PC-3 (cell line): Measurements from ENCODE around the gene FAM53C. TPM values are rescaled to one million over a fixed set of nuclear protein-coding genes. Genes with fewer than 3 reads are reported as not detected.

Source experiments
- ATAC-seq: fragments of 200-7000 bp; cut with Tn5 transposase; 2 replicates; pipeline ENCODE4 v1.9.1; 2020; ENCODE audit warnings: mild to moderate bottlenecking, moderate library complexity
- BruUV-seq: library from RNA; stranded (reverse); fragments of 400-500 nt; replicated peaks from 2 replicates; lab custom pipeline; 2021; lab: Mats Ljungman, UMichigan
- CTCF ChIA-PET: fragments of 300-600 bp; sonication (Branson Sonifier 250); formaldehyde crosslinking; loops from one replicate; lab custom pipeline; 2022; ENCODE audit warnings: antibody characterized with exemption; lab: Charles Lee
- POLR2A ChIA-PET: fragments of 300-600 bp; sonication (Branson Sonifier 250); formaldehyde crosslinking; loops from one replicate; lab custom pipeline; 2022; ENCODE audit warnings: antibody characterized with exemption; ENCODE audit not compliant: unreplicated experiment; lab: Charles Lee
- DNase-seq: peaks from one replicate; pipeline ENCODE4 v3.0.0-alpha.2; 2015
- H2AFZ ChIP-seq: fragments of 300-600 bp; sonication (generic); 2 replicates; pipeline ENCODE4 v1.6.0; 2016; ENCODE audit warnings: antibody characterized with exemption, low read length
- H3F3A ChIP-seq: fragments of 300-600 bp; sonication (generic); one replicate; pipeline ENCODE4 v1.6.0; 2017; ENCODE audit warnings: antibody characterized with exemption, low read length, control low read depth, mild to moderate bottlenecking; ENCODE audit not compliant: unreplicated experiment
- H3K27ac ChIP-seq: fragments of 300-600 bp; sonication (generic); 2 replicates; pipeline ENCODE4 v1.5.1; 2016; ENCODE audit warnings: mild to moderate bottlenecking, low read length
- H3K27me3 ChIP-seq: fragments of 300-600 bp; sonication (generic); 2 replicates; pipeline ENCODE4 v1.6.1; 2016; ENCODE audit warnings: low read length, mixed read lengths
- H3K36me3 ChIP-seq: fragments of 300-600 bp; sonication (generic); 2 replicates; pipeline ENCODE4 v1.6.1; 2016; ENCODE audit warnings: low read depth, mixed run types, low read length, mixed read lengths
- H3K4me1 ChIP-seq: fragments of 300-600 bp; sonication (generic); 2 replicates; pipeline ENCODE4 v1.5.1; 2016; ENCODE audit warnings: low read length; ENCODE audit not compliant: insufficient read depth
- H3K4me2 ChIP-seq: fragments of 300-600 bp; sonication (generic); 2 replicates; pipeline ENCODE4 v1.6.0; 2016; ENCODE audit warnings: low read length
- H3K4me3 ChIP-seq: fragments of 300-600 bp; sonication (generic); 2 replicates; pipeline ENCODE4 v1.5.1; 2016; ENCODE audit warnings: mild to moderate bottlenecking, low read length, mixed read lengths
- H3K79me2 ChIP-seq: fragments of 300-600 bp; sonication (generic); 2 replicates; pipeline ENCODE4 v1.6.1; 2017; ENCODE audit warnings: low read length, mixed read lengths
- H3K9ac ChIP-seq: fragments of 300-600 bp; sonication (generic); 2 replicates; pipeline ENCODE4 v1.6.0; 2016; ENCODE audit warnings: mild to moderate bottlenecking, low read length
- H3K9me2 ChIP-seq: fragments of 300-600 bp; sonication (generic); replicated peaks from 2 replicates; pipeline ENCODE4 v1.6.1; 2016; ENCODE audit warnings: mixed run types, low read length, mixed read lengths
- H3K9me3 ChIP-seq: fragments of 300-600 bp; sonication (generic); 2 replicates; pipeline ENCODE4 v1.6.1; 2016; ENCODE audit warnings: low read length, mixed read lengths
- H4K20me1 ChIP-seq: fragments of 300-600 bp; sonication (generic); 2 replicates; pipeline ENCODE4 v1.6.1; 2016; ENCODE audit warnings: low read length, mixed read lengths
- EZH2 ChIP-seq: fragments of 300-600 bp; sonication (generic); IDR thresholded peaks from one replicate; pipeline ENCODE4 v1.6.1; 2017; ENCODE audit warnings: antibody characterized with exemption, mild to moderate bottlenecking, low read length; ENCODE audit not compliant: unreplicated experiment
- EZH2phosphoT487 ChIP-seq: fragments of 300-600 bp; sonication (generic); IDR thresholded peaks from 2 replicates; pipeline ENCODE4 v1.6.1; 2018; ENCODE audit warnings: mild to moderate bottlenecking, antibody characterized with exemption, low read length, borderline replicate concordance
- intact Hi-C: fragments of 100-400 bp; cut with micrococcal nuclease; formaldehyde crosslinking; loops from 2 replicates; pipeline ENCODE4 v1.9.0; 2023
- total RNA-seq: library from RNA; depleted of rRNA; stranded (reverse); fragments of >200 nt; gene quantifications from 2 replicates; pipeline ENCODE4 v1.2.3, GENCODE V29; 2014
- TF ChIP-seq, protein P1 (sequence below): fragments of 300-600 bp; sonication (generic); conservative IDR thresholded peaks from 2 replicates; pipeline ENCODE4 v1.5.1; 2017; ENCODE audit warnings: antibody characterized with exemption, low read depth, mild to moderate bottlenecking, low read length

FAM53C gene
- total RNA-seq, 1 experiment from 2014 or later, result 26.6 TPM

DNA sequence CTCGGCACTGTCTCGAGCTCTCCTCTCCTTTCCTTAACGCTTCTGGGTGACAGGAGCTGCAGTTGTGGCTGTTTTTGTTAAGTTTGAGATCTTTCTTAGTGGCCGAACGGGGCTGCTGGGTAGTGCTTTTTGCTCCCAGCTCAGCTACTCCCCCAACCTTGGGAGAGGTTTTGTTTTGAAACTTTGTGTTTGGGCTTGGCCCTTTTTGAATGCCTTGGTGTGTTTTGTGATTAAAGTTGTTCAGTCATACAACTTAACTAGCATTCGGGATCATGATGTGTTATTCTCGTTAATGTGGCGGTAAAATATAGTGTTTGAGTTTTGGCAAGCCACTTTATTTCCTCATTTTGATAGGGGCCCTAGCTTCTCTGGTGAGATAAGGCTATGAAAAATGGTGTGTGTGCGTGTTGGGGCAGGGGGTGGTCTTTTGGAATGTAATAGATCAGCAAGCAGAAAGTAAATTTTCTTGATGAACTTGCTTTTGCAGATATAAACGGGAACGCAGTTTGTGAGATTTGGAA lies 15.6 kb downstream of the FAM53C start:
- POLR2A ChIA-PET, result interaction anchor here (0.5 to 0.6 kb wide), 3 partner anchors 14 to 593 kb away, joined by 3 to 7 read pairs (median 3); no protein-coding TSS in a partner anchor
- intact Hi-C loops, result no loop called here
- H3K27ac ChIP-seq, result peak overlapping the region; percentile 49
- no peaks in the 10 kb centered on the region for H3F3A ChIP-seq
- CTCF ChIA-PET, result interaction anchor here (0.7 to 2.2 kb wide), 2 partner anchors 22 to 110 kb away, joined by 3 to 10 read pairs; partner anchors contain the start of gene CDC25C
- H3K36me3 ChIP-seq, result peaks cover 14% of the 10 kb centered on the region
- DNase-seq (no peak), ATAC-seq (peak; percentile 36; the same call in 1 of the 2 replicates)
- no peaks in the 10 kb centered on the region for H3K9me2 ChIP-seq
- no peaks in the 10 kb centered on the region for H3K27me3 ChIP-seq
- peaks cover 56% of the 10 kb centered on the region for H3K79me2 ChIP-seq
- H3K4me1 ChIP-seq, result peaks cover 9% of the 10 kb centered on the region
- peak overlapping the region; percentile 84 for H3K4me2 ChIP-seq
- peak overlapping the region; percentile 87 for H3K9ac ChIP-seq
- H4K20me1 ChIP-seq, result peaks cover 9% of the 10 kb centered on the region; the same call in 1 of the 2 replicates
- H3K9me3 ChIP-seq, result no peaks in the 10 kb centered on the region; the same call in 1 of the 2 replicates
- no TSS peak for BruUV-seq
- TF ChIP-seq, protein P1, sequence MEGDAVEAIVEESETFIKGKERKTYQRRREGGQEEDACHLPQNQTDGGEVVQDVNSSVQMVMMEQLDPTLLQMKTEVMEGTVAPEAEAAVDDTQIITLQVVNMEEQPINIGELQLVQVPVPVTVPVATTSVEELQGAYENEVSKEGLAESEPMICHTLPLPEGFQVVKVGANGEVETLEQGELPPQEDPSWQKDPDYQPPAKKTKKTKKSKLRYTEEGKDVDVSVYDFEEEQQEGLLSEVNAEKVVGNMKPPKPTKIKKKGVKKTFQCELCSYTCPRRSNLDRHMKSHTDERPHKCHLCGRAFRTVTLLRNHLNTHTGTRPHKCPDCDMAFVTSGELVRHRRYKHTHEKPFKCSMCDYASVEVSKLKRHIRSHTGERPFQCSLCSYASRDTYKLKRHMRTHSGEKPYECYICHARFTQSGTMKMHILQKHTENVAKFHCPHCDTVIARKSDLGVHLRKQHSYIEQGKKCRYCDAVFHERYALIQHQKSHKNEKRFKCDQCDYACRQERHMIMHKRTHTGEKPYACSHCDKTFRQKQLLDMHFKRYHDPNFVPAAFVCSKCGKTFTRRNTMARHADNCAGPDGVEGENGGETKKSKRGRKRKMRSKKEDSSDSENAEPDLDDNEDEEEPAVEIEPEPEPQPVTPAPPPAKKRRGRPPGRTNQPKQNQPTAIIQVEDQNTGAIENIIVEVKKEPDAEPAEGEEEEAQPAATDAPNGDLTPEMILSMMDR, result no peak
- TF ChIP-seq EZH2 (no peak), EZH2phosphoT487 (no peak)
- H3K4me3 ChIP-seq, result peak overlapping the region; percentile 93
- peak overlapping the region; percentile 64 for H2AFZ ChIP-seq

DNA sequence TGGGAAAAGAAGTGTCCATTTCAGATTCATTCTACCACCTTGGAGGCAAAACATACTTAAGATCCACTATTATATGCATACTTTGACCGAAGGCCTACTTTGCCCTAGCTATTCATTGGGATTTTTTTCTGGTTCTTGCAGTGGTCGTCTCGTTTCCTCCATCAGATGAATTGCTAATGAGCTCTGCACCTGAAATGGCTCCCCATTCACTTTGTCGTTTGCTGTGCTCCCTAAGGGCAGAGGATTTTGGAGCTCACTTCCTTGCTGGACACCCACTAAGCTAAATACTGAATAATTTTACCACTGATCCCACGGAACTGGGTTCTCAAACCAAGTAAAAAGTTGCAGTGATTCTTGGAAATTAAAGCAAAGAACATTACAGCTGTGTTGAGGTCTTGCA lies 16.3 kb downstream of the FAM53C start:
- no TSS peak for BruUV-seq
- Histone ChIP-seq H3F3A (no peaks in the 10 kb centered on the region), H3K4me3 (peak overlapping the region; percentile 93), H3K4me1 (peaks cover 9% of the 10 kb centered on the region), H3K27me3 (no peaks in the 10 kb centered on the region), H2AFZ (no peak overlapping the region), H3K4me2 (peak overlapping the region; percentile 84), H3K9me3 (no peaks in the 10 kb centered on the region; the same call in 1 of the 2 replicates), H3K9me2 (no peaks in the 10 kb centered on the region), H3K36me3 (peaks cover 9% of the 10 kb centered on the region), H3K9ac (peak overlapping the region; percentile 87; the same call in 1 of the 2 replicates), H4K20me1 (peaks cover 9% of the 10 kb centered on the region; the same call in 1 of the 2 replicates), H3K27ac (no peak overlapping the region), H3K79me2 (peaks cover 61% of the 10 kb centered on the region)
- no peak for DNase-seq
- no peak for TF ChIP-seq EZH2phosphoT487
- TF ChIP-seq, protein P1, result no peak
- no peak for TF ChIP-seq EZH2
- intact Hi-C loops, result no loop called here
- no peak for ATAC-seq
- ChIA-PET CTCF (no interaction called here), POLR2A (interaction anchor here (0.6 kb wide), 1 partner anchor 285 kb away, joined by 3 read pairs; no protein-coding TSS in a partner anchor)

DNA sequence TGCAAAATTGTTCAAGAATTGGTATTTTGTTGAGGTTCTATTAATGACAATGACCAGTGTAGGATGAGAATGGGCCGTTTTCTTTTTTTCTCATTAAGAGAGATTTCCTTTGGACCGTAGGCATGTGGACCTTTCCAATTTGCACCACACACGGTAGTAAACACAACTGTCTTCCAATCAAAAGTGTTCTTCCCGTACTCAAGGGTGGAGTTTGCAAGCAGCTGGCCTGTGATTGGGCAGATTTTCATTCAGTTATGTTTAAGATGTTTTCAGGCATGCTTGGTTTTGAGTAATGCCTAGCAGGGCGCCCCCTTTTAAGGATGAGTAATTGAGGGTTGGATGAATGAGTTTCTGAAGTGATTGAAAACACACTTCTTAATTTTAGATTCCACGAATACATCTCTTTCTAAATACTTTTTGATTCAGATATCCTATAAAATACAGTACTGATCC lies 16.9 kb downstream of the FAM53C start:
- Histone ChIP-seq H3K4me2 (peak overlapping the region; percentile 84), H3K79me2 (peaks cover 67% of the 10 kb centered on the region), H3K36me3 (peaks cover 9% of the 10 kb centered on the region), H4K20me1 (peaks cover 13% of the 10 kb centered on the region; the same call in 1 of the 2 replicates), H3K4me1 (peaks cover 9% of the 10 kb centered on the region), H3K27me3 (no peaks in the 10 kb centered on the region), H3K9me3 (no peaks in the 10 kb centered on the region; the same call in 1 of the 2 replicates), H3K9me2 (no peaks in the 10 kb centered on the region), H3K4me3 (peak overlapping the region; percentile 93), H3K27ac (no peak overlapping the region), H3K9ac (no peak overlapping the region), H2AFZ (no peak overlapping the region), H3F3A (no peaks in the 10 kb centered on the region)
- no TSS peak for BruUV-seq
- POLR2A ChIA-PET, result no interaction called here
- no peak for ATAC-seq
- TF ChIP-seq, protein P1, result no peak
- no peak for TF ChIP-seq EZH2
- no peak for TF ChIP-seq EZH2phosphoT487
- peak; percentile 13 for DNase-seq
- intact Hi-C loops, result no loop called here
- CTCF ChIA-PET, result no interaction called here
